HG03039 (cell line): ENCODE measurements around the gene MYL4.
"Not testable (repeated sequence)": the region's sequence is repeated elsewhere in the genome, so short reads cannot be mapped to it uniquely, and the experiment has no call there.

Experiments
- ATAC-seq: cut with Tn5 transposase; IDR thresholded peaks from one replicate; pipeline ENCODE4 v1.9.1; 2021; ENCODE audit warnings: mild to moderate bottlenecking, moderate library complexity; ENCODE audit not compliant: unreplicated experiment

Gene MYL4

DNA sequence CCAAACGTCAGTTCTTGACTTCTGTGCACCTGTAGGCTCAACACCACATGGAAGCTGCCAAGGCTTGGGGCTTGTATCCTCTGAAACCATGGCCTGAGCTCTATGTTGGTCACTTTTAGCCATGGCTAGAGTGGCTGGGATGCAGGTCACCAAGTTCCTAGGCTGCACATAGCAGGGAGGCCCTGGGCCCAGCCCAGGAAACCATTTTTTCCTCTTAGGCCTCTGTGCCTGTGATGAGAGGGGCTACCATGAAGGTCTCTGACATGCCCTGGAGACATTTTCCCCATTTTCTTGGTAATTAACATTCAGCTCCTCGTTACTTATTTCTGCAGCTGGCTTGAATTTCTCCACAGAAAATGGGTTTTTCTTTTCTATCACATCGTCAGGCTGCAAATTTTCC lies 59.8 kb downstream of the MYL4 start:
- not testable (repeated sequence) for ATAC-seq

DNA sequence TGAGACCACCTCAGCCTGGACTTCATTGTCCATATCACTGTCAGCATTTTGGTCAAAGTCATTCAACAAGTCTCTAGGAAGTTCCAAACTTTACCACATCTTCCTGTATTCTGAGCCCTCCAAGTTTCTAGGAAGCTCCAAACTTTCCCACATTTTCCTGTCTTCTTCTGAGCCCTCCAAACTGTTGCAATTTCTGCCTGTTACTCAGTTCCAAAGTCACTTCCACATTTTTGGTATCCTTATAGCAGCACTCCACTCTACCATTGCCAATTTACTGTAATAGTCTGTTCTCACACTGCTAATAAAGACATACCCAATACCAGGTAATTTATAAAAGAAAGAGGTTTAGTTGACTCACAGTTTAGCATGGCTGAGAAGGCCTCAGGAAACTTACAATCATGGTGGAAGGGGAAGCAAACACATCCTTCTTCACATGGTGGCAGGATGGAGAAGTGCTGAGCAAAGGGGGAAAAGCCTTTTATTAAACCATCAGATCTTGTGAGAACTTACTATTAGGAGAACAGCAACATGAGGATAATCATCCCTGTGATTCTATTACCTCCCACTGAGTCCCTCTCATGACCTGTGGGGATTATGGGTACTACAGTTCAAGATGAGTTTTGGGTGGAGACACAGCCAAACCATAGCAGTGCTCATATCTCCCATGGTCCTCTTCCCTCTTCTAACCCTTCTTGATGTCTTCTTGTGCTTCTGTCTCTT lies 60.6 kb downstream of the MYL4 start:
- ATAC-seq, result not testable (repeated sequence)

DNA sequence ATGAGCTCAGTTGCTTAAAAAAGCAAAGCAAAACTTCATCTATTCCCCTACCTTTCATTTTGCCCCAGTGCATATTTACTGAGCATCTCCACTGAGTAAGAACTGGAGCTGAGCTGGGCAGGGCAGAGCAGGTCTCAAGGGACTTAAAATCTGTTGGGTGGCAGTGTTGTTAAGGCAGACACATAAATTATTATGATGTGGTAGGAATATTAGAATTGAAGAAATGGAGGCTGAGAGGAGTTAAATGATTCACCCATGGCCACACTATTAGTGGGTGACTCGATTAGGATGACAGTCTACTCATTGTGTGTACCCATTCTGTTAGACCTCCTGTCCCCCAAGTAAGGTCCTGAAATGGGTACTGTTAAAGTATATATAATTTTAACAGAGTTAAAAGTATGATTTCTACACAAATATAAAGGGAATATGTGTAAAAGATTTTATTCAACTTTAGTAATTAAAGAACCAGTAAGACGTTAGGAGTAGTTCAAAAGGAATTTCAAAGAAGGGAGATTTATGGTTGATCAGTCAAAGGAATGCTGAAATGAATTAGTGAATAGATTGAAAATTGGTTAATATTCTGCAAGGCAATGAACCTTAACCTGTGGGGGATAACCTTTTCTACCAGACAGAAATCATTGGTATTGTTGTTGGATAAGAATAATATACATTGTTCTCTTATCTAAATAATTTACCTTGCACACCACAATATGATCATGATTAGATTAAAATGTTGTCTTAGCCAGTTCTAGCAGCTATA lies 62.0 kb downstream of the MYL4 start:
- no peak for ATAC-seq

DNA sequence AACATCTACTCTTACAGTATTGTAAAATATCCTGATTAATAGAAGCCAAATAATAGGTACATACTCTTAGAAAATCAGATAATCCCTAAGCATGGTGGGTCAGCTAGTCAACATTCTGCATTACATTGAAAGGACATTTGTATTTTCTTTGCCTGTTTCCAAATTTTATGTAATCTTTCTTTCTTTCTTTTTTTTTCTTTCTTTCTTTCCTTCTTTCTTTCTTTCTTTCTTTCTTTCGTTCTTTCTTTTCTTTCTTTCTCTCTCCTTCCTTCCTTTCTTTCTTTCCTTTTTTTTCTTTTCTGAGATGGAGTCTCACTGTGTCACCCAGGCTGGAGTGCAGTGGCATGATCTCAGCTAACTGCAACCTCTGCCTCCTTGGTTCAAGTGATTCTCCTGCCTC lies 63.3 kb downstream of the MYL4 start:
- ATAC-seq, result no peak

DNA sequence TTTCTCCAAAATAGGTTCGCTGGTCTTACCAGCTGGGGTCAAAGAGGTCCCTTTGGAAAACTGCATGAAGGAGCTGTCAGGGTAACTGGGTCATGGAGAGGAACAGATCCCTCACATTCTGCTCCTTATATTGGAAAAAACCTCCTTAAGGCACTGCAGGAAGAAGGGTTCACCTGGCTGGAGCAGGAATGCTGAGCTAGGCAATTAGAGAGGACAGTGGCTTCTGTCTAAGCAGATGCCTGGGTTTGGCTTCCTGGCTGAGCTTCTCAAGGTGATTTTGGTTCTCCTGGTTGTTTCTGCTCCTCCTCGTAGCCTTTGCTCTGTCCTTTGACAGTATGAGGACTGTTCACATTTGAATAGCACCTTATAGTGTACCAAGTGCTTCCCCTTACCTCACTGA lies 64.1 kb downstream of the MYL4 start:
- no peak for ATAC-seq
